ENCODE results near the gene FLRT3.

The FLRT3 gene

DNA sequence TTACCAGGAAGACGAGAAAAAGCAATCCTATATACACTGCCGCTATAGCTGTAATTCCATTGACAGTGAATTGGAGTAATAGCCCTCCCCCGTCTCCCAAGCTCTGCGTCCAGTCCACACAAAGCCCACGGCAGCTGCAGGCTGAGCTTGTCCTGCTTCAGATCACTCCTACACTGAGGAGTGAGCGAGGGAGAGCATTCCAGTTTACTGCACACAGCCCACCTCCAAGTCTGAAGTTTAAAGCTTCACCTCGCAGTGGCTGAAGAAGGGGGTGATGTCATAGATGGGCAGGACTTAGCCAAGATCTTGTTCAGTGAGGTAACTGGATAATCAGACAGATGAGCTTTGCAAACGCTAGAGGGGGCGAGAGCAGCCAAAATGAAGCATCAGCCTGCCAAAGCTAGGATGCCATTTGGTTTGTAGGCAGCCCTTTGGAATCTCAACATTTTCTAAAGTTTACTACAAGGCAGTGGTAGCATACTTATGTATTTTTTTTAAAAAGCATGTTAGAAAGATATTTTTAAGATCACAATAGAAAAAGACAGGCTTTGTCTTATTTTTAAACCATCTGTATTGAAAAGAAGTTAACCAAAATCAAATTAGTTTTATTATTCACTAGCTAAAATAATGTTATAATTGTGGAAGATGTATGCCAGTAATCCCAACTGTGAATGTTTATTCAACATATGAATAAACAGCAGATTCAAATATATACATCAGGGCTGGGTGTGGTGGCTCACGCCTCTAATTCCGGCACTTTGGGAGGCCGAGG, at the start of gene FLRT3:
FLRT3 (minus strand) TSS at position 213 of the 772 bp plus-strand sequence. CDS start 10,106 bp downstream, outside the sequence.
- peak; percentile 90 for DNase-seq (ENCODE audit: low read depth)
- peak within 1 kb of the TSS; percentile 70 for H3K4me3 ChIP-seq (ENCODE audit: low read length)
- TF ChIP-seq, protein P1, sequence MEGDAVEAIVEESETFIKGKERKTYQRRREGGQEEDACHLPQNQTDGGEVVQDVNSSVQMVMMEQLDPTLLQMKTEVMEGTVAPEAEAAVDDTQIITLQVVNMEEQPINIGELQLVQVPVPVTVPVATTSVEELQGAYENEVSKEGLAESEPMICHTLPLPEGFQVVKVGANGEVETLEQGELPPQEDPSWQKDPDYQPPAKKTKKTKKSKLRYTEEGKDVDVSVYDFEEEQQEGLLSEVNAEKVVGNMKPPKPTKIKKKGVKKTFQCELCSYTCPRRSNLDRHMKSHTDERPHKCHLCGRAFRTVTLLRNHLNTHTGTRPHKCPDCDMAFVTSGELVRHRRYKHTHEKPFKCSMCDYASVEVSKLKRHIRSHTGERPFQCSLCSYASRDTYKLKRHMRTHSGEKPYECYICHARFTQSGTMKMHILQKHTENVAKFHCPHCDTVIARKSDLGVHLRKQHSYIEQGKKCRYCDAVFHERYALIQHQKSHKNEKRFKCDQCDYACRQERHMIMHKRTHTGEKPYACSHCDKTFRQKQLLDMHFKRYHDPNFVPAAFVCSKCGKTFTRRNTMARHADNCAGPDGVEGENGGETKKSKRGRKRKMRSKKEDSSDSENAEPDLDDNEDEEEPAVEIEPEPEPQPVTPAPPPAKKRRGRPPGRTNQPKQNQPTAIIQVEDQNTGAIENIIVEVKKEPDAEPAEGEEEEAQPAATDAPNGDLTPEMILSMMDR (conservative IDR thresholded peaks at IDR 0.05; ENCODE audit: low read length): peak; percentile 87

DNA sequence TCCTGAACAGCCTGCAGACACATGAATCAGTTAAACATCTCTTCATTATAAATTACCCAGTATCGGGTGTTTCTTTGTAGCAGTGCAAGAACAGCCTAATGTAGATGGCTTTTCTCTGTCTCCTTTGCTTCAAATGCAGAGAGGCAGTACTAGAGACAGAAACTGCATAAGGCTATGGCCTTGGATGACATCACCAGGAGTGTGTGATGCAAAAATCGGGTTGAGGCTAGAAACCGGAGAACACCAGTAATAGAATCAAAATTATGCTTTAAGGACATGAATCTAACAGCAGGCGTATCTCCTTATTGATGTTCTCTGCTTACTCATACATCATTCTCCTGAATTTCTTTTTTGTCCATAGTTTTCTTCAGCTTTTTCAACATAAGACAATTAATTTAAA, 49.3 kb upstream of the FLRT3 start:
- no peak for DNase-seq (ENCODE audit: low read depth)
- H3K4me3 ChIP-seq (ENCODE audit: low read length): no peak overlapping the region
- TF ChIP-seq, protein P1 (conservative IDR thresholded peaks at IDR 0.05; ENCODE audit: low read length): no peak

DNA sequence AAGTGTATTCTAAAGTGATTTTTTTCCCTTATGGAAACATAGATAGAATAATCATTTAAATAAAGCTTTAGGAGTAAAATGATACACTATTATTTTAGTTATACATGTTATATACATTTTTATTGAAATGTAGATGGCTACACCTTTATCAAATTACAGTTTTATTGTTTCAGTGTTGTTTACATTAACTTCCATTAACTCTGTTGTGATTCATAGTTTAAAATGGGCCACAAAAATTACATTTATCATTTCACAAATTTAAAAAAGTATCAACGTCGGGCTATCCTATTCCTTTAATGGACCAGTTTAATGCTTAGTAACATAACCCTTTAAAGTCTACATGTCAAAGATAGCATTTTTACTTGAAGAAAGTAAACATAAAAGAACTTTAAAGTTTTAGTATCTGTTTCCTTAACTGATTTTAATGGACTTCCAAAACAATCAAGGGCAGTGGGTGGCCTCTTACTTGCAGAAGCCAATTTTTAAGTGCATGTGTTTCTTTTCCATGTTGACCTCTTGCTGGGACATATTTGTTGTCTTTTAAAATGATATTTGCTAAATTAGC, 47.8 kb upstream of the FLRT3 start:
- no peak for DNase-seq (ENCODE audit: low read depth)
- TF ChIP-seq, protein P1 (conservative IDR thresholded peaks at IDR 0.05; ENCODE audit: low read length): no peak
- no peak overlapping the region for H3K4me3 ChIP-seq (ENCODE audit: low read length)

DNA sequence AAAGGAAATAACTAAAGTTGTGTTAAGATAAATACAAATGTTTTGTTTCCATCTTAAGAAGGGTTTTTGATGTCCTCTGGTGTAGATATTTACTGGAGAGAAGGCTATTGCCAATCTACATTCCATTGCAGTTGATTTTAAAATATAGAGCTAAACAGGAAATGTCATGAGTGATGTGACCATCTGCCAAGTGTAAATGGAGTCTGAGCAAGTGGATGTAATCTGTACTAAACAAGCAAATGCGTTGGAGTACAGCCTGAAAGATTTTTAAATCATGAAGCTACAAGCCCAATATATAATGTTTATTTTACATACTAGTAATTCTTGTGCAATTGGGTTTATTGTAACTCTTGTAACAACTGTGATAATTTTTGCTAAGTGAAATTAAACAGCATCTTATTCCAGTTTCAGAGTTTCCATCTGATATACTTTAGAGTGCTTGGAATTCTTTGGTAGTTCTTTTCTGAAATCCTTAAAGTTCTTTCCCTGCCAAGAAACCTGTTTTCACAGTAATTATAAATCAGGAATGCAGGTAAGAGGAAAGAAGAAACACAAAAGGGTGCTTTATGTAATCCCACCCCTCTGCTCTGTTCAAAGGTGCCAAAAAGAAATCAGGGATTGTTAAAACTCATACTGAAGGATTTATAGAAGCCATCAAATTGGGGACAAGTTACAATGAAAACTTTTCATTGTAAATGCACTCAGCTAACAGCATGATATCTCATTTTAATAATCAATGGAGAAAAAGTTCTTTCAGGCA, 47.2 kb upstream of the FLRT3 start:
- TF ChIP-seq, protein P1 (conservative IDR thresholded peaks at IDR 0.05; ENCODE audit: low read length): no peak
- DNase-seq (ENCODE audit: low read depth): no peak
- no peak overlapping the region for H3K4me3 ChIP-seq (ENCODE audit: low read length)

DNA sequence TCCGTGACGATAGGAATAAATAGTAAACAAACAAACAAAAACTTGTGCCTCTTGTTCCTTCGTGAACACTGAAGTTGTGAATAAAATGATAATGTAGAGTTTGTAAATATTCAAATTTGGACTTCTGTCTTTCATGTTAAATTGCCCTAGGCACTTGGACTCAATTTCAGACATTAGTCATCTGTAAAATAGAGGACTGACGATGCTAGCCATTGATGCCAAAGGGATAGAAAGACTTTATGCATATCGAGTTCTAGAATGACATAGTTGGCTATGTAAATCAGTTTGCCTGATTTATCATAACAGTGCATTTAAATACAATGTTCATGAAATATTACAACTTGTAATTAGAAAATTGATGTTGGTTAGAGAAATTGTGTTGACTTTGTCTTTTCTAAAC, 45.9 kb upstream of the FLRT3 start:
- TF ChIP-seq, protein P1 (conservative IDR thresholded peaks at IDR 0.05; ENCODE audit: low read length): no peak
- DNase-seq (ENCODE audit: low read depth): no peak
- no peak overlapping the region for H3K4me3 ChIP-seq (ENCODE audit: low read length)

DNA sequence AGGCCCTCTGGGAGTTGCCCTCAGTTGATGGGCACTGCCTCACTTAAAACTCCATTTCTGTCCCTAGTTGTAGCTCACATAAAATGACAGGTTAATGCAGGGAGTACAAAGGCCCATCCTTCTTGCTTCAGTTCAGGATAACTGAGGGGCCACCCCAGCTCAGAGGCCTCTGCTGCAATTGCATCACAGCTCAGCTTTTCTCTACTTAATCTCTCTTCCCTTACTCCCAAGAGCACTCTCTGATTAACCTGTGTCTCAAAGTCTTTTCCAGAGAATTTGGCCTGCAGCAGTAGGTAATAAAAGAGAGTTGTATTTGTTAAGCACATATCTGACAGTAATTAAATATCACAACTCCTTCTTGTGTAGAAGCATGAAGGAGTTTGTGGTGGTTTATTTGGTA, 40.9 kb upstream of the FLRT3 start:
- no peak overlapping the region for H3K4me3 ChIP-seq (ENCODE audit: low read length)
- no peak for DNase-seq (ENCODE audit: low read depth)
- TF ChIP-seq, protein P1 (conservative IDR thresholded peaks at IDR 0.05; ENCODE audit: low read length): no peak

Data from AG10803 (cell line).